Measurements from ENCODE around the gene XIRP2.

The XIRP2 gene

DNA sequence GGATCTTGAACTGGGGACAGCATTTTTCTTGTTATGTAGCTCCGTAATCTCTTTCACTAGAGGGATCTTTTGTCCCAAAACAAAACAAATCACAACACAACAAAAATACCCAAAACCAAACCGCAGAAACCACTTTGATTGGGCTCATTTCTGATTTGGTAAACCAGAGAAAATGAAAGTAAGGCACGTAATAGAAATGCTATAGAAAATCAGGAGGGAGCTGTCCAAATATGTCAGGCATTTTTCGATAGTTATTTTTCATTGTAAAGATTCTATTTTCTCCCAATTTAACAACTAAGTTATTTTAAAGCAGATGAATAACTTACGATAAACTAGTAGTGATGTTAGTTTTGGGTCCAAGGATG, 406.5 kb downstream of the XIRP2 start:
- DNase-seq: no peak

DNA sequence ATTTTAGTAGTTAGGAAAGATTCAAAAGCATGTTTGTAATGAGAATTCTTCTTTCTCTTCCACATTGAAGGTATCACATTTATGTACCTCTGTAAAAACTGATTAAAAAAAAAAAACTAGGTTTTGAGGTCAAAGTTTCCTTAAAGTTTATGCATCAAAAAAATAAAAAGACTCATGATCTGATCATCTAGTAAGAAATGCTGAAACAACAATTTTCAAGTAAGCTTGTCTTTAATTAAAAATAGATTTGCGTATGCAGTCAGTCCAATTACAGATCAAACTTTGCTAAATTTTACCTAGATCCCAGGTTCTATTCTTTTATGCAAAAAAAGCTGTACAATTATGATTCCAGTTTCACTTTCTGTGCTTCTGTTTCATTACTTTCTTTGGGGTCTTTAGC, 409.0 kb downstream of the XIRP2 start:
- DNase-seq: no peak

DNA sequence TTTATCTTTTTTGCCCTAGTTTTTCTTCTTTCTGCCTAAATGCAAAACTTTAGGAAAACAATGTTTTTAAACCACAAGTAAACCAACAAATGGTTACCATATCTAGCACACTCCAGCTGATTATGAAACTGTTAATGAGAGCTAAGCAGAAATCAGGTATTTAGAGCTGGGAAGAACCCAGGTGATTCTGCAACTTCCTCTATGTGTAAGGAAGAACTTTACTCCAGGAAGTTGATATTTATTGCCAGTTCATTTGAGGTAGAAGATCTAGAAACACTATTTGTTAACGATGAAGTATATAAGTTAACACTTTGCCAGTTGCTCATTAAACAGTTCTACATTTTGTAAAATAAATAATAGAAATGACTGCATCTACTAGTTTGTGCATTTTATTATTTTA, 409.7 kb downstream of the XIRP2 start:
- no peak for DNase-seq
